Smooth muscle cell (in vitro differentiated cells): Measurements from ENCODE around the gene CABLES2. TPM values are rescaled to one million over a fixed set of nuclear protein-coding genes. Genes with fewer than 3 reads are reported as not detected.

Source experiments
- DNase-seq: peaks from one replicate; lab custom pipeline; 2025; ENCODE audit not compliant: unreplicated experiment; lab: John Stamatoyannopoulos, UW
- H2AFZ ChIP-seq: fragments of 200-600 bp; sonication (generic); 2 replicates; pipeline ENCODE4 v1.6.0; 2016; ENCODE audit warnings: antibody characterized with exemption, low read depth, mild to moderate bottlenecking
- H3F3A ChIP-seq: fragments of 200-600 bp; sonication (generic); 2 replicates; pipeline ENCODE4 v1.6.0; 2017; ENCODE audit warnings: antibody characterized with exemption, low read depth
- H3K27ac ChIP-seq: fragments of 200-600 bp; sonication (generic); 2 replicates; pipeline ENCODE4 v1.5.1; 2016; ENCODE audit warnings: low read depth, mild to moderate bottlenecking
- H3K27me3 ChIP-seq: fragments of 200-600 bp; sonication (generic); 2 replicates; pipeline ENCODE4 v1.6.1; 2016; ENCODE audit warnings: low read depth, mild to moderate bottlenecking
- H3K36me3 ChIP-seq: fragments of 200-600 bp; sonication (generic); 2 replicates; pipeline ENCODE4 v1.5.1; 2016; ENCODE audit warnings: low read depth
- H3K4me1 ChIP-seq: fragments of 200-600 bp; sonication (generic); 2 replicates; pipeline ENCODE4 v1.5.1; 2016; ENCODE audit warnings: low read depth
- H3K4me2 ChIP-seq: fragments of 200-600 bp; sonication (generic); 2 replicates; pipeline ENCODE4 v1.6.0; 2016; ENCODE audit warnings: mild to moderate bottlenecking
- H3K4me3 ChIP-seq: fragments of 200-600 bp; sonication (generic); 2 replicates; pipeline ENCODE4 v1.5.1; 2016; ENCODE audit warnings: mild to moderate bottlenecking
- H3K79me2 ChIP-seq: fragments of 200-600 bp; sonication (generic); 2 replicates; pipeline ENCODE4 v1.6.0; 2016; ENCODE audit warnings: low read depth, mild to moderate bottlenecking
- H3K9ac ChIP-seq: fragments of 200-600 bp; sonication (generic); 2 replicates; pipeline ENCODE4 v1.6.0; 2016; ENCODE audit warnings: low read depth
- H3K9me3 ChIP-seq: fragments of 200-600 bp; sonication (generic); replicated peaks from 2 replicates; pipeline ENCODE4 v1.5.1; 2016; ENCODE audit warnings: low read depth
- H4K20me1 ChIP-seq: fragments of 200-600 bp; sonication (generic); 2 replicates; pipeline ENCODE4 v1.6.0; 2016; ENCODE audit warnings: low read depth
- CTCF ChIP-seq: fragments of 200-600 bp; sonication (generic); IDR thresholded peaks from 2 replicates; pipeline ENCODE4 v1.5.1; 2017; ENCODE audit warnings: borderline replicate concordance, mild to moderate bottlenecking, antibody characterized with exemption; ENCODE audit not compliant: insufficient read depth, poor library complexity, severe bottlenecking
- WGBS: methylation state at CpG from one replicate; pipeline ENCODE4 v1.1.7; 2016; ENCODE audit warnings: low lambda C conversion rate; 5-methylcytosine and 5-hydroxymethylcytosine counted together
- polyA plus RNA-seq: library from polyadenylated mRNA; unstranded; fragments of >200 nt; fragmentation: Nextera tagmentation; extraction: Ambion mirVana; gene quantifications from 2 replicates; pipeline ENCODE4 v1.2.1, GENCODE V29; 2016
- total RNA-seq: library from RNA; depleted of rRNA; stranded (reverse); fragments of >200 nt; gene quantifications from 2 replicates; pipeline ENCODE4 v1.2.3, GENCODE V29; 2014

CABLES2 gene
- total and polyA plus RNA-seq, 2 experiments from 2014 or later, result 7.4 to 7.6 TPM

GRCh38 chr20:62372042-62372993 lies 34.8 kb downstream of the CABLES2 start:
- Histone ChIP-seq H3K9me3 (no peaks in the 10 kb centered on the region), H3K27ac (no peak overlapping the region), H3K4me1 (peaks cover 56% of the 10 kb centered on the region), H3K27me3 (no peaks in the 10 kb centered on the region), H3K79me2 (no peaks in the 10 kb centered on the region), H3F3A (peaks cover 2% of the 10 kb centered on the region), H2AFZ (no peak overlapping the region), H3K36me3 (no peaks in the 10 kb centered on the region), H3K4me3 (no peak overlapping the region), H3K4me2 (no peak overlapping the region), H3K9ac (no peak overlapping the region), H4K20me1 (peaks cover 7% of the 10 kb centered on the region)
- 92% methylated on average over 25 of the region's 29 CpGs for WGBS
- DNase-seq, result no peak
- no peak for TF ChIP-seq CTCF

DNA sequence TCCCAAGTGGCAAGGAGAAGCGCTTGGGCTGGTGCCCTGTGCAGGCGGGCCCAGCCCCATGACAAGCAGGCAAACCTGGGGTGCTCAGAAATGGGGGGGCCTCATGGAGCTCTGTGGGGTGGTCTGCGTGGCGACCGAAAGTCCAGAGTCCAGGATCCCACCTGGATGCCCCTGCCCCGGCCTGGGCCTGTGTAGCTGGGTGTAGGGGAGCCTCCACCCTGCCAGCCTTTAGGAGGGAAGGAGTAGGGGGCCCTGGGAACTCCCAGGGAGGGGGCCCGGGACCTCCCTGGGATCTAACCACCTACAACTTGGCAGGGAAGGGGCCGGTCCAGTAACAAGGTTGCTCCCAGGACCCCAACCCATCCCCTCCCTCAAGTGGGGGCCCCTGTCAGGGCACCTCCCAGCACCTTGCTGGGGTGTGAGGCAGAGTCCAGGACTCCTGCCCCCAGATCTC lies 35.5 kb downstream of the CABLES2 start:
- peaks cover 7% of the 10 kb centered on the region for H4K20me1 ChIP-seq
- H3F3A ChIP-seq, result no peaks in the 10 kb centered on the region
- no peak overlapping the region for H2AFZ ChIP-seq
- no peak overlapping the region for H3K4me3 ChIP-seq
- no peak overlapping the region for H3K9ac ChIP-seq
- no peak for DNase-seq
- H3K9me3 ChIP-seq, result no peaks in the 10 kb centered on the region
- H3K4me1 ChIP-seq, result peaks cover 52% of the 10 kb centered on the region
- no peak for TF ChIP-seq CTCF
- no peaks in the 10 kb centered on the region for H3K27me3 ChIP-seq
- H3K4me2 ChIP-seq, result no peak overlapping the region
- H3K79me2 ChIP-seq, result no peaks in the 10 kb centered on the region
- H3K27ac ChIP-seq, result no peak overlapping the region
- H3K36me3 ChIP-seq, result no peaks in the 10 kb centered on the region
- WGBS, result 95% methylated on average over 7 of the region's 8 CpGs

DNA sequence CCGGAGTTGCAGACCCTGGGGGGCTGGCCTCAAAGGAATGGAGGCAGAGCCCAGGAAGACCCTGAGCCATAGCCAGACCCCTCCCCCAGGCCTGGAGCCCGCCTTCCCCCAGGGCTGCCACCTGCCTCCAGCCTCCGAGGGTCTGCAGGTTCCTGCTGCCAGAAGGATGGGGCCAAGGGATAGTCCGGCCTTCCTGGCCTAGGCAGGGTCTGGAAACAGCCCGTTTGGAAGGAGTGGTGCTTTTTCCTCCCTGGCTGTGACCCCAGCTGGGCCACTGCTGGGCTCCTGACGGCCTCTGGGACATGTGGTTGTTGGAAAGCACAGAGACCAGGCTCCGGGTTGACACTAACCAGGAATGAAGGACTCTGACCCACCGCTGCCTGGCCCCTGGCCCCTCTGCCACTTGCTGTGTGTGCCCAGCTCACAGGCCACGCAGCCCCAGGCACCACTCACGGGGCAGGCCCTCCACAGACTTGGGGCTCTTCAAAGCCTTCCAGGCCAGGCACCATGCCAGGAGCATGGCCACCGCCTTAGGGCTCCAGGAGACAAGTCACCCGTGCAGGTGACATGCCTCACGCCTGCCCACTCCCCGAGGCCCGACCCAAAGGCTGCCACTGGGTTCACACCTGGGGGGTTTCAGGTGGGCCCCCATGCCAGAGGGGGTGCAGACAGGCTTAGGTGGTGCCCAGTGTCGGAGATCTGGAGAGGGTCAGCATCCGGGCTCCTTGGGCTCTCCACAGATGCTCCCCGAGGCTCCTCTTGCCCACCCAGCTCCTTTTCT lies 36.1 kb downstream of the CABLES2 start:
- no peak overlapping the region for H3K4me3 ChIP-seq
- WGBS, result 83% methylated on average over 18 of the region's 18 CpGs
- H3K9me3 ChIP-seq, result no peaks in the 10 kb centered on the region
- no peak overlapping the region for H3K9ac ChIP-seq
- H3K4me2 ChIP-seq, result peak overlapping the region; percentile 99
- peaks cover 52% of the 10 kb centered on the region for H3K4me1 ChIP-seq
- DNase-seq, result no peak
- H3F3A ChIP-seq, result no peaks in the 10 kb centered on the region
- no peak overlapping the region for H2AFZ ChIP-seq
- H4K20me1 ChIP-seq, result peaks cover 12% of the 10 kb centered on the region
- no peaks in the 10 kb centered on the region for H3K79me2 ChIP-seq
- TF ChIP-seq CTCF, result no peak
- H3K27ac ChIP-seq, result no peak overlapping the region
- H3K27me3 ChIP-seq, result no peaks in the 10 kb centered on the region
- H3K36me3 ChIP-seq, result no peaks in the 10 kb centered on the region
